HepG2 (cell line): ENCODE measurements around the gene TMPRSS11E. TPM values are rescaled to one million over a fixed set of nuclear protein-coding genes. Genes with fewer than 3 reads are reported as not detected.

ENCODE experiments used
- ATAC-seq: fragments of 200-7000 bp; cut with Tn5 transposase; 3 replicates; pipeline ENCODE4 v1.9.1; 2020; ENCODE audit warnings: mild to moderate bottlenecking, moderate library complexity
- BruUV-seq: library from RNA; stranded (reverse); fragments of 400-500 nt; replicated peaks from 2 replicates; lab custom pipeline; 2021; lab: Mats Ljungman, UMichigan
- CTCF ChIA-PET: fragments of 300-600 bp; formaldehyde crosslinking; extraction: SDS; loops from one replicate; lab custom pipeline; 2021; ENCODE audit warnings: low total read pairs, inconsistent platforms, low intra/inter-chr PET ratio; lab: Yijun Ruan, JAX
- POLR2A ChIA-PET: fragments of 350-600 bp; sonication (Branson Sonifier 250); formaldehyde crosslinking; loops from one replicate; lab custom pipeline; 2020; ENCODE audit warnings: antibody characterized with exemption, inconsistent platforms; lab: Yijun Ruan, JAX
- DNase-seq: peaks from one replicate; pipeline ENCODE4 v3.0.0-alpha.2; 2015; ENCODE audit warnings: low spot score
- FAIRE-seq: peaks from 3 replicates; lab custom pipeline; 2011; peaks lifted over from hg19 to GRCh38; lab: Jason Lieb, UNC
- H2AFZ ChIP-seq: one replicate; pipeline ENCODE4 v1.6.1; 2011; ENCODE audit warnings: low read length, inconsistent platforms
- H3K27ac ChIP-seq: fragments of 300-600 bp; 3 replicates; pipeline ENCODE4 v1.8.0; 2011; ENCODE audit warnings: mixed run types, mild to moderate bottlenecking, mixed read lengths, low read length, inconsistent platforms; ENCODE audit not compliant: insufficient read depth; ENCODE audit errors: extremely low read length
- H3K27me3 ChIP-seq, 2 experiments: fragments of 200-600 bp in 1 of 2; 2 replicates in 1 of 2; 3 replicates in 1 of 2; pipeline versions ENCODE4 v1.6.0 to v1.8.0; 2011; ENCODE audit warnings: low read length in 2 of 2, mild to moderate bottlenecking in 2 of 2, moderate library complexity in 2 of 2, inconsistent platforms in 1 of 2; ENCODE audit not compliant: insufficient read depth in 2 of 2, control insufficient read depth in 1 of 2
- H3K36me3 ChIP-seq, 2 experiments: fragments of 200-600 bp in 1 of 2; replicated peaks in 1 of 2; 2 replicates in 1 of 2; 3 replicates in 1 of 2; pipeline versions ENCODE4 v1.5.1 to v1.8.0; 2011; ENCODE audit warnings: low read length in 2 of 2, inconsistent platforms in 1 of 2; ENCODE audit not compliant: insufficient read depth in 2 of 2, control insufficient read depth in 1 of 2
- H3K4me1 ChIP-seq: 2 replicates; pipeline ENCODE4 v1.5.1; 2012; ENCODE audit warnings: low read length, inconsistent platforms; ENCODE audit not compliant: insufficient read depth
- H3K4me2 ChIP-seq: 2 replicates; pipeline ENCODE4 v1.6.0; 2011; ENCODE audit warnings: low read depth, low read length, inconsistent platforms
- H3K4me3 ChIP-seq, 3 experiments: fragments of 200-600 bp in 1 of 3; sonication (generic), shearing (Covaris generic) in 1 of 3; replicated peaks in 1 of 3; 2 replicates each; pipeline ENCODE4 v1.5.1; 2011 to 2016; ENCODE audit warnings: low read length in 3 of 3, inconsistent platforms in 2 of 3, low read depth in 2 of 3, mild to moderate bottlenecking in 2 of 3, control low read depth in 1 of 3, mixed read lengths in 1 of 3; ENCODE audit not compliant: insufficient read depth in 1 of 3
- H3K79me2 ChIP-seq: one replicate; pipeline ENCODE4 v1.6.1; 2011; ENCODE audit warnings: low read length, inconsistent platforms; ENCODE audit not compliant: insufficient read depth
- H3K9ac ChIP-seq: 2 replicates; pipeline ENCODE4 v1.6.0; 2011; ENCODE audit warnings: mild to moderate bottlenecking, low read depth, low read length, inconsistent platforms; ENCODE audit not compliant: insufficient read depth
- H3K9me3 ChIP-seq: 2 replicates; pipeline ENCODE4 v1.5.1; 2012; ENCODE audit warnings: mild to moderate bottlenecking, low read length
- H4K20me1 ChIP-seq: 2 replicates; pipeline ENCODE4 v1.6.0; 2011; ENCODE audit warnings: inconsistent platforms, mild to moderate bottlenecking, low read length, moderate library complexity; ENCODE audit not compliant: insufficient read depth
- EHMT2 ChIP-seq: fragments of 200-600 bp; sonication (generic); IDR thresholded peaks from 2 replicates; pipeline ENCODE4 v1.7.0; 2017; ENCODE audit warnings: antibody characterized with exemption, low read depth, low read length, borderline replicate concordance
- EZH2 ChIP-seq: conservative IDR thresholded peaks from 2 replicates; pipeline ENCODE4 v1.6.1; 2012; ENCODE audit warnings: mild to moderate bottlenecking, low read depth, low read length, moderate library complexity
- KAT8 ChIP-seq: IDR thresholded peaks from 2 replicates; pipeline ENCODE4 v1.6.1; 2016; ENCODE audit warnings: missing genetic modification reagents, missing compliant biosample characterization
- KMT2A ChIP-seq: sonication (generic); formaldehyde crosslinking; IDR thresholded peaks from 2 replicates; pipeline ENCODE4 v1.4.0; 2020; ENCODE audit warnings: missing genetic modification reagents
- NFYB ChIP-seq: sonication (generic); formaldehyde crosslinking; IDR thresholded peaks from 2 replicates; pipeline ENCODE4 v1.4.0; 2020; ENCODE audit warnings: missing genetic modification reagents
- RFXAP ChIP-seq: sonication (generic); formaldehyde crosslinking; IDR thresholded peaks from 2 replicates; pipeline ENCODE4 v1.4.0; 2020; ENCODE audit warnings: missing genetic modification reagents, borderline replicate concordance
- SKI ChIP-seq: fragments of 450-650 bp; IDR thresholded peaks from one replicate; pipeline ENCODE4 v1.6.1; 2018; ENCODE audit warnings: mild to moderate bottlenecking; ENCODE audit not compliant: partially characterized antibody
- ZNF24 ChIP-seq: fragments of 450-650 bp; IDR thresholded peaks from 2 replicates; pipeline ENCODE4 v1.6.1; 2017; ENCODE audit warnings: antibody characterized with exemption, mild to moderate bottlenecking
- ZNF629 ChIP-seq: sonication (generic); formaldehyde crosslinking; conservative IDR thresholded peaks from 2 replicates; pipeline ENCODE4 v1.5.0; 2020; ENCODE audit warnings: missing genetic modification reagents
- ZNF839 ChIP-seq: sonication (generic); formaldehyde crosslinking; IDR thresholded peaks from 2 replicates; pipeline ENCODE4 v1.4.0; 2020; ENCODE audit warnings: missing genetic modification reagents, mild to moderate bottlenecking, borderline replicate concordance
- WGBS: methylation state at CpG from one replicate; pipeline ENCODE4 v1.1.6; 2017; ENCODE audit warnings: low lambda C conversion rate; 5-methylcytosine and 5-hydroxymethylcytosine counted together
- in situ Hi-C: cut with HindIII; loops from 2 replicates; pipeline ENCODE4 v1.10.0; 2017; ENCODE audit warnings: low pct_unique_long_range_greater_than_20kb; ENCODE audit not compliant: extremely low pct_ligation_motif_present
- intact Hi-C: fragments of 100-400 bp; cut with micrococcal nuclease; formaldehyde crosslinking; loops from one replicate; pipeline ENCODE4 v1.10.0; 2022; ENCODE audit not compliant: unreplicated experiment
- polyA plus RNA-seq, 8 experiments: library from polyadenylated mRNA; depleted of rRNA in 3 of 8; stranded (reverse) in 7 of 8; unstranded in 1 of 8; fragments of >200 nt; fragmentation: Illumina TruSeq in 4 of 8; extraction: Trizol in 4 of 8; gene quantifications; 2 replicates each; pipeline versions ENCODE4 v1.2.1 to v1.2.3, GENCODE V29; 2011 to 2016; ENCODE audit warnings: low read depth in 4 of 8, missing spikeins in 1 of 8, mixed read lengths in 1 of 8; ENCODE audit not compliant: insufficient read depth in 1 of 8
- total RNA-seq, 5 experiments: library from RNA; depleted of rRNA; stranded (reverse); fragments of >200 nt; fragmentation: Illumina TruSeq; extraction: Trizol; gene quantifications; 2 replicates each; pipeline ENCODE4 v1.2.3, GENCODE V29; 2016; ENCODE audit warnings: low read depth in 1 of 5
- TF ChIP-seq, protein P1 (sequence below): sonication (generic); formaldehyde crosslinking; IDR thresholded peaks from 2 replicates; pipeline ENCODE4 v1.8.0; 2022; ENCODE audit warnings: missing genetic modification reagents, low read depth, mild to moderate bottlenecking, borderline replicate concordance

Gene TMPRSS11E
- total and polyA plus RNA-seq, 2 of the 13 experiments (the other 11 are each of a cell fraction or from before 2014, with no cell fraction given): not detected

DNA sequence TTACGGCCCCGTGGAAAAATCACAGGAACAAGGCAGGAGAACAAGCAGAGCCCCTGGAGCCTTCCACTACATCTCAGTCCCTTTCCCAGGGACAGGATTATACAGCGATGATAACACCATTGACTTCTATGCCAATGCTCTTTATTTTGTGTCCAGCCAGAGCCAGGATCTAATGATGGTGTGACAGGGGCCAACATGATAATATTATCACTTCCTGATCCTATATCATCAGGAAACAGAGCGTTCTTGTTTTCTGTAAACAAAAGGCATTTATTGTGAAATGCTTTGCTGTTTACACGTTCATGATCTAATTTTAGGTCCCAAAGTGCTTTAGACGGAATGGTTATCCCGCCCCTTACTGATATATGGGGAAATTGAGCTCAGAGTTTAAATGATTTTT, 12.8 kb downstream of the TMPRSS11E start:
- Histone ChIP-seq H3K27ac (no peak overlapping the region), H3K4me2 (no peak overlapping the region), H3K27me3 (peaks cover 0 to 10% of the 10 kb centered on the region in 2 experiments; a peak in 1 of 5 replicates), H3K79me2 (no peaks in the 10 kb centered on the region), H2AFZ (no peak overlapping the region), H3K36me3 (no peaks in the 10 kb centered on the region), H3K4me3 (no peak overlapping the region), H3K9me3 (no peaks in the 10 kb centered on the region), H3K9ac (no peak overlapping the region), H4K20me1 (no peaks in the 10 kb centered on the region), H3K4me1 (no peaks in the 10 kb centered on the region)
- TF ChIP-seq RFXAP (CRISPR knock-in tag) (no peak), EZH2 (no peak), SKI (no peak), NFYB (no peak), KMT2A (CRISPR knock-in tag) (no peak), ZNF24 (no peak), KAT8 (no peak), ZNF629 (CRISPR knock-in tag) (no peak), EHMT2 (no peak), ZNF839 (CRISPR knock-in tag) (no peak)
- TF ChIP-seq, protein P1, sequence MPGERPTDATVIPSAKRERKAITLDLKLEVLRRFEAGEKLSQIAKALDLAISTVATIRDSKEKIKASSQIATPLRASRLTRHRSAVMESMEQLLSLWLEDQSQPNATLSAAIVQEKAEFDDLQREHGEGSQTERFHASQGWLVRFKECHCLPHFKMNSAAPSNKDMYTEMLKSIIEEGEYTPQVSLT (CRISPR knock-in tag): no peak
- intact Hi-C loops: no loop called here
- in situ Hi-C loops: no loop called here
- ChIA-PET CTCF (no interaction called here), POLR2A (no interaction called here)
- ATAC-seq: no peak
- FAIRE-seq: no peak
- no peak for DNase-seq
- no TSS peak for BruUV-seq
- 23% methylated on average over 7 of the region's 7 CpGs for WGBS
